ENCODE results near the gene CPEB3. TPM values are rescaled to one million over a fixed set of nuclear protein-coding genes. Genes with fewer than 3 reads are reported as not detected.
"Not testable (repeated sequence)": the region's sequence is repeated elsewhere in the genome, so short reads cannot be mapped to it uniquely, and the experiment has no call there.

The CPEB3 gene
- total RNA-seq, 1 donor from 2014 or later: 8.8 TPM

DNA sequence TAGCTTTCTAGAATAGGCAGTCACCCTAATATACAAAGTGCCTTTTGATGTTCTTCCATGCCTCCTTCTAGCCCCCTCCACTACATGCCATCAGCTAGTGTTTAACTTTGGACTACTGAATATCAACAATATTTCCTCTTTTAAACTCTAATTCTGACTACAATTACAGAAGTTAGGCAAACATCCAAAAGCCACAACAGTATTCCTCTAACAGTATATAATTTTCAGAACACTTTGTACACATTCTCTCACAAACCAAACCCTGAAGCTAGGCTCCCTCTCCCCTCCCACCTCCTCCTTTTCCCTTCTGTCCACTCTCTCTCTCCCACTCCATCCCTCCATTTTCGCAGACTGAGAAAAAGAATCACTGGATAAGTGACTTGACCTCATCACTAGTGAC is 59.7 kb downstream of the CPEB3 start:
- TF ChIP-seq CTCF (IDR thresholded peaks at IDR 0.05): no peak
- TF ChIP-seq POLR2AphosphoS5 (IDR thresholded peaks at IDR 0.05; ENCODE audit: insufficient read depth in 1 of 2, low read depth in 1 of 2): no peak
- no peak for TF ChIP-seq POLR2A (IDR thresholded peaks at IDR 0.05)
- DNase-seq (ENCODE audit: extremely low spot score in 2 of 2): no peak
- Histone ChIP-seq H3K4me3 (no peak overlapping the region), H3K4me1 (peaks cover 12% of the 10 kb centered on the region), H3K27me3 (no peaks in the 10 kb centered on the region), H3K36me3 (no peaks in the 10 kb centered on the region), H3K27ac (no peak overlapping the region), H3K9me3 (no peaks in the 10 kb centered on the region)
- intact Hi-C loops (cut with DNase I): no loop called here

DNA sequence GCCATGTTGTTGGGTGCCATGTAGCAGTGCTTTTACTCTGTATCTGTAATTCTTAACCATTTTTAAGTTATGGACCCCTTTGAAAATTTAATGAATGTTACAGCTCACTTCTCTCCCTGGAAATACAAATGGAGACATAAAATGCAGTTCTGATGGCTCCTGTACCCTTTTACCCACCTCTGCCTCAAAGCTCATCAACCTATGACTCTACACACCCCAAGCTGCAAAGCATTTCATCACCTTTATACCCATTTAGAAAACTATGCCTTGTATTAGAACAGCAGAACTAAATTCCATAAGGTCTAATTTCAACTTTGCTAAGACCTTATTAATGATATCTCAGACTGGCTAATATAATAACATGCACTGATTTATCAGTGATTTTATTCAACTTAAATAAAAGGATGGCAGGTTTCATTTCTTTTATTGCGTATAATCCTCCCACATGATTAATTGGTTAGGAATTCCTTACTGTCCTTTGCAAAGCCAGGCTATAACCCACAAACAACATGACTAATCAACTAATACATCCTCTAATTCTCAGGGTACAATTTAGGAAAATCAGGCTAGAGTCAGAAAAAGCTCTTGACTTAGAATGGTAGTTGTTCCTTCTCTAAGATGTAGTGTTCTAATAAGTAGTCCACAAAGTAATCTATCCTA is 68.1 kb downstream of the CPEB3 start:
- no peaks in the 10 kb centered on the region for H3K36me3 ChIP-seq
- no peaks in the 10 kb centered on the region for H3K9me3 ChIP-seq
- DNase-seq (ENCODE audit: extremely low spot score in 2 of 2): no peak
- intact Hi-C loops (cut with DNase I): no loop called here
- no peaks in the 10 kb centered on the region for H3K27me3 ChIP-seq
- TF ChIP-seq POLR2AphosphoS5 (IDR thresholded peaks at IDR 0.05; ENCODE audit: insufficient read depth in 1 of 2, low read depth in 1 of 2) (no peak), POLR2A (IDR thresholded peaks at IDR 0.05) (no peak), CTCF (IDR thresholded peaks at IDR 0.05) (no peak)
- no peak overlapping the region for H3K4me3 ChIP-seq
- no peaks in the 10 kb centered on the region for H3K4me1 ChIP-seq
- no peak overlapping the region for H3K27ac ChIP-seq

DNA sequence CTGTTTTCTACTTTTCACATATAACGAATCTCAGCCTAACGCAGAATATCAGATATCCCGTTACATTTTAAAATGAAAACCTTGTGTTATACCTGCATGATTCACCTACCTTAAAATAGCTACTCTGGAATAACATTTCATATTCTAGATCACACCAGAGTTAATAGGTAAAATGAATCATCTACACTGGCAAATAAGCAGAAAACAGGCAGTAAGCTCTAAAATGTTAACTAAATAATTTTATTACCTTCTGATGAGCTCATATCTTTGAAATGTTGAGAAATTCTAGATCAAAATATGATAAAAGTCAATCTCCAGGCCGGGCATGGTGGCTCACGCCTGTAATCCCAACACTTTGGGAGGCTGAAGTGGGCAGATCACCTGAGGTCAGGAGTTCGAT is 71.3 kb downstream of the CPEB3 start:
- H3K27me3 ChIP-seq: no peaks in the 10 kb centered on the region
- H3K36me3 ChIP-seq: no peaks in the 10 kb centered on the region
- TF ChIP-seq POLR2A (IDR thresholded peaks at IDR 0.05): no peak
- TF ChIP-seq POLR2AphosphoS5 (IDR thresholded peaks at IDR 0.05; ENCODE audit: insufficient read depth in 1 of 2, low read depth in 1 of 2): no peak
- no peak for TF ChIP-seq CTCF (IDR thresholded peaks at IDR 0.05)
- H3K4me1 ChIP-seq: no peaks in the 10 kb centered on the region
- H3K9me3 ChIP-seq: no peaks in the 10 kb centered on the region
- intact Hi-C loops (cut with DNase I): no loop called here
- H3K4me3 ChIP-seq: no peak overlapping the region
- no peak for DNase-seq (ENCODE audit: extremely low spot score in 2 of 2)
- H3K27ac ChIP-seq: no peak overlapping the region

DNA sequence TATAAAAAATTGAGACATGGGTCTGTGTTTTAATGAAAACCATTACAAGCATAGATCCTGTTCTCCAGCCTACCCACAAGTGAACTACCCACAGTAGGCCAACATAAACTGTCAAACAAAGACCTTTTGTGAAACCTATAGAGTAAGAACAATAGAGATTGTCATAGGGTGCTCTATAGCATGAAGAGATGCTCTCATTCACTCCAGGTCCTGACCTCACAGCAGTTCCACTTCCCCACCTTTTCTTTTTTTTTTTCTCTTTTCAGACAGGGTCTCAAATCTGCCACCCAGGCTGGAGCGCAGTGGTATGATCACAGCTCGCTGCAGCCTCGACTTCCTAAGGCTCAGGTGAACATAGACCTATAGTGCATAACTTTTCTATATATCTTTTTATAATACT is 72.3 kb downstream of the CPEB3 start:
- Histone ChIP-seq H3K4me1 (no peaks in the 10 kb centered on the region), H3K4me3 (no peak overlapping the region), H3K27ac (no peak overlapping the region), H3K9me3 (no peaks in the 10 kb centered on the region), H3K27me3 (no peaks in the 10 kb centered on the region), H3K36me3 (no peaks in the 10 kb centered on the region)
- intact Hi-C loops (cut with DNase I): no loop called here
- no peak for DNase-seq (ENCODE audit: extremely low spot score in 2 of 2)
- TF ChIP-seq POLR2A (IDR thresholded peaks at IDR 0.05): no peak
- no peak for TF ChIP-seq CTCF (IDR thresholded peaks at IDR 0.05)

DNA sequence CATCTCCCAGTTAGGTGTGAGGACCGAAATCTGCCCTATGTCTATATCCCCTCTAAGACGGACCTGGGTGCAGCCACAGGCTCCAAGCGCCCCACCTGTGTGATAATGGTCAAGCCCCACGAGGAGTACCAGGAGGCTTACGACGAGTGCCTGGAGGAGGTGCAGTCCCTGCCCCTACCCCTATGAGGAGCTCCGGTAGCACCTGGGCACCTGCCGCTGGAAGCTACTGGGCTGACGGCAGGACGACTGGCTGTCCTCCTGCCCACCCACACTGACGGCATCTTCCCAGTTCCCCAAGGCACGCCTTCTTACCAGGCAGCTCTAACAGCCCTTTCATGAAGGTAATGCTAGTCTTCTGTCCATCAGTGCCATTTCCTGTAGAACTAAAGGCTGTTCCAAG is 74.3 kb downstream of the CPEB3 start:
- H3K36me3 ChIP-seq; intact Hi-C loops (cut with DNase I); H3K9me3 ChIP-seq: not testable (repeated sequence)

DNA sequence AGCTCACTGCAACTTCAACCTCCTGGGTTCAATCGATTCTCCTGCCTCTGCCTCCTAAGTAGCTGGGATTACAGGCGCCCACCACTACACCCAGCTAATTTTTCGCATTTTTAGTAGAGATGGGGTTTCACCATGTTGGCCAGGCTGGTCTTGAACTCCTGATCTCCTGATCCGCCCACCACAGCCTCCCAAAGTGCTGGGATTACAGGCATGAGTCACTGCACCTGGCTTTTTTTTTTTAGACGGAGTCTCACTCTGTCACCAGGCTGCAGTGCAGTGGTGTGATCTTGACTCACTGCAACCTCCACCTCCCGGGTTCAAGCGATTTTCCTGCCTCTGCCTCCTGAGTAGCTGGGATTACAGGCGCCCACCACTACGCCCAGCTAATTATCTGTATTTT is 75.7 kb downstream of the CPEB3 start:
- DNase-seq (ENCODE audit: extremely low spot score in 2 of 2); H3K36me3 ChIP-seq; intact Hi-C loops (cut with DNase I); H3K4me3 ChIP-seq; H3K27me3 ChIP-seq; H3K27ac ChIP-seq; H3K9me3 ChIP-seq: not testable (repeated sequence)
- peaks cover 12% of the 10 kb centered on the region for H3K4me1 ChIP-seq

More for the DNA sequence above, 74.3 kb downstream of the CPEB3 start:
- not testable (repeated sequence) for H3K4me1 ChIP-seq; H3K27me3 ChIP-seq; H3K27ac ChIP-seq; DNase-seq (ENCODE audit: extremely low spot score in 2 of 2); H3K4me3 ChIP-seq

All from vagina (tissue), 2 donors.